HEK293T (cell line): ENCODE results near the gene PPP6R2.

ENCODE experiments used
- CTCF ChIA-PET: fragments of 350-600 bp; formaldehyde crosslinking; extraction: SDS; loops from one replicate; lab custom pipeline; 2021; ENCODE audit warnings: antibody characterized with exemption, inconsistent platforms; lab: Yijun Ruan, JAX
- POLR2A ChIA-PET: fragments of 350-600 bp; formaldehyde crosslinking; extraction: SDS; loops from one replicate; lab custom pipeline; 2020; ENCODE audit warnings: antibody characterized with exemption, inconsistent platforms; lab: Yijun Ruan, JAX
- DNase-seq: peaks from one replicate; pipeline ENCODE4 v3.0.0; 2012; ENCODE audit warnings: mixed read lengths; ENCODE audit errors: extremely low spot score
- ARNT ChIP-seq: fragments of 450-650 bp; IDR thresholded peaks from 2 replicates; pipeline ENCODE4 v1.6.1; 2017; ENCODE audit warnings: mild to moderate bottlenecking
- BHLHE40 ChIP-seq: fragments of 450-650 bp; IDR thresholded peaks from 2 replicates; pipeline ENCODE4 v1.6.1; 2016; ENCODE audit warnings: mild to moderate bottlenecking, moderate library complexity, borderline replicate concordance
- CTBP1 ChIP-seq: fragments of 450-650 bp; IDR thresholded peaks from 2 replicates; pipeline ENCODE4 v1.6.1; 2016; ENCODE audit warnings: borderline replicate concordance
- ELF4 ChIP-seq: fragments of 450-650 bp; IDR thresholded peaks from 2 replicates; pipeline ENCODE4 v1.6.1; 2017; ENCODE audit warnings: antibody characterized with exemption
- FOXA1 ChIP-seq: fragments of 450-650 bp; IDR thresholded peaks from 2 replicates; pipeline ENCODE4 v1.6.1; 2016; ENCODE audit warnings: mild to moderate bottlenecking
- FOXK2 ChIP-seq: fragments of 450-650 bp; IDR thresholded peaks from 2 replicates; pipeline ENCODE4 v1.6.1; 2016; ENCODE audit warnings: mild to moderate bottlenecking
- FOXM1 ChIP-seq: fragments of 450-650 bp; IDR thresholded peaks from 2 replicates; pipeline ENCODE4 v1.6.1; 2017; ENCODE audit warnings: mild to moderate bottlenecking, borderline replicate concordance
- HDGF ChIP-seq: fragments of 450-650 bp; IDR thresholded peaks from 2 replicates; pipeline ENCODE4 v1.6.1; 2017; ENCODE audit warnings: antibody characterized with exemption, borderline replicate concordance
- L3MBTL2 ChIP-seq: fragments of 450-650 bp; conservative IDR thresholded peaks from 2 replicates; pipeline ENCODE4 v1.6.1; 2016; ENCODE audit warnings: mild to moderate bottlenecking
- LEF1 ChIP-seq: fragments of 450-650 bp; IDR thresholded peaks from 2 replicates; pipeline ENCODE4 v1.6.1; 2017; ENCODE audit warnings: mild to moderate bottlenecking, borderline replicate concordance
- NFRKB ChIP-seq: fragments of 450-650 bp; IDR thresholded peaks from 2 replicates; pipeline ENCODE4 v1.6.1; 2016; ENCODE audit warnings: mild to moderate bottlenecking, moderate library complexity
- PKNOX1 ChIP-seq: fragments of 450-650 bp; IDR thresholded peaks from 2 replicates; pipeline ENCODE4 v1.6.1; 2016
- SP1 ChIP-seq: fragments of 450-650 bp; IDR thresholded peaks from 2 replicates; pipeline ENCODE4 v1.6.1; 2017
- SUZ12 ChIP-seq: fragments of 450-650 bp; IDR thresholded peaks from 2 replicates; pipeline ENCODE4 v1.6.1; 2016; ENCODE audit warnings: mild to moderate bottlenecking
- TARDBP ChIP-seq: fragments of 450-650 bp; IDR thresholded peaks from 2 replicates; pipeline ENCODE4 v1.6.1; 2016
- ZNF384 ChIP-seq: fragments of 450-650 bp; IDR thresholded peaks from 2 replicates; pipeline ENCODE4 v1.6.1; 2016

The PPP6R2 gene

GRCh38 chr22:50315289-50316113 lies 27.6 kb upstream of the PPP6R2 start:
- POLR2A ChIA-PET: interaction anchor here (0.9 to 1.2 kb wide), 2 partner anchors 9 to 77 kb away, joined by 3 to 5 read pairs; no protein-coding TSS in a partner anchor
- no peak for TF ChIP-seq FOXK2
- no peak for TF ChIP-seq HDGF
- TF ChIP-seq ELF4: no peak
- CTCF ChIA-PET: no interaction called here
- no peak for DNase-seq

- DNase-seq: no peak
- POLR2A ChIA-PET: interaction anchor here (1.0 to 1.1 kb wide), 2 partner anchors 9 to 10 kb away, joined by 3 to 4 read pairs; partner anchors contain the start of genes DENND6B and PLXNB2
- no peak for TF ChIP-seq LEF1
- no peak for TF ChIP-seq ZNF384
- no peak for TF ChIP-seq ARNT
- TF ChIP-seq BHLHE40: no peak
- TF ChIP-seq CTBP1: no peak
- TF ChIP-seq PKNOX1: no peak
- CTCF ChIA-PET: no interaction called here
Observed at GRCh38 chr22:50316114-50317065, 26.7 kb upstream of the PPP6R2 start.

- CTCF ChIA-PET: no interaction called here
- DNase-seq: no peak
- no peak for TF ChIP-seq L3MBTL2
- TF ChIP-seq NFRKB: no peak
- TF ChIP-seq TARDBP: no peak
- TF ChIP-seq ZNF384: no peak
- TF ChIP-seq BHLHE40: no peak
- TF ChIP-seq HDGF: no peak
- TF ChIP-seq FOXA1: no peak
- no peak for TF ChIP-seq PKNOX1
- no peak for TF ChIP-seq FOXK2
- no peak for TF ChIP-seq FOXM1
- TF ChIP-seq ELF4: no peak
- no peak for TF ChIP-seq ARNT
- TF ChIP-seq SP1: no peak
- TF ChIP-seq CTBP1: no peak
- no peak for TF ChIP-seq SUZ12
- no peak for TF ChIP-seq LEF1
- POLR2A ChIA-PET: interaction anchor here (1.0 to 1.1 kb wide), 2 partner anchors 9 to 10 kb away, joined by 3 to 4 read pairs; partner anchors contain the start of genes DENND6B and PLXNB2
Observed at GRCh38 chr22:50317178-50317577, 25.9 kb upstream of the PPP6R2 start.

- TF ChIP-seq PKNOX1 (no peak), TARDBP (no peak), L3MBTL2 (no peak), FOXM1 (no peak), HDGF (no peak), ARNT (no peak), ZNF384 (no peak), FOXA1 (no peak), SUZ12 (no peak), LEF1 (no peak), ELF4 (no peak), CTBP1 (no peak), FOXK2 (no peak), NFRKB (no peak), BHLHE40 (no peak)
- POLR2A ChIA-PET: interaction anchor here (1.0 to 1.1 kb wide), 2 partner anchors 9 to 10 kb away, joined by 3 to 4 read pairs; partner anchors contain the start of genes DENND6B and PLXNB2
- DNase-seq: no peak
- CTCF ChIA-PET: no interaction called here
Observed at GRCh38 chr22:50317674-50318073, 25.5 kb upstream of the PPP6R2 start.

GRCh38 chr22:50318356-50318697 lies 24.8 kb upstream of the PPP6R2 start:
- ChIA-PET CTCF (no interaction called here), POLR2A (no interaction called here)
- TF ChIP-seq FOXA1 (no peak), ZNF384 (no peak)
- DNase-seq: no peak
